B cell (primary cell): Measurements from ENCODE around the gene KCNQ5.

Source experiments
- EZH2 ChIP-seq: IDR thresholded peaks from 2 replicates; pipeline ENCODE4 v1.6.1; 2012; ENCODE audit warnings: borderline replicate concordance, low read depth, mild to moderate bottlenecking, moderate library complexity, low read length; ENCODE audit not compliant: insufficient read depth, poor library complexity, severe bottlenecking
- TF ChIP-seq, protein P1 (sequence below): fragments of 200-600 bp; IDR thresholded peaks from one replicate; pipeline ENCODE4 v1.8.0; 2022; ENCODE audit warnings: antibody characterized with exemption, mild to moderate bottlenecking

DNA sequence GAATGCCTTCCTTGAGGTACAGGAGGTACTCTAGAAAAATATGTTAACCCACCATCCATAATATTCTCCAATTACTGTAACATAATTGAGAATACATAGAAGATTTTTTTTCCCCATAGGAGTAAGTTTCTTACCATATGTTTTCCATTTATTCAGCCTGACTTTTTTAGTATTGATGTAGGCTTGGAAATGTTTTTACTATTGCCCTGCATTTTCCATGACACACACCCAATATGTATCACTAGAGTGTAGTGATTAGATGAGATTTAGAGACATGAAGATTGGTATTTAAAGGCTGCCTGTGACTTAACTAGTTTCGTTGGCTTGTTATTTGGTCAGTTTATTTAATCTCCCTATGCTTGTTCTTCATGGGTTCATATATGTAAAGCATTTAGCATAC is 39.5 kb downstream of the KCNQ5 start:
- TF ChIP-seq, protein P1, sequence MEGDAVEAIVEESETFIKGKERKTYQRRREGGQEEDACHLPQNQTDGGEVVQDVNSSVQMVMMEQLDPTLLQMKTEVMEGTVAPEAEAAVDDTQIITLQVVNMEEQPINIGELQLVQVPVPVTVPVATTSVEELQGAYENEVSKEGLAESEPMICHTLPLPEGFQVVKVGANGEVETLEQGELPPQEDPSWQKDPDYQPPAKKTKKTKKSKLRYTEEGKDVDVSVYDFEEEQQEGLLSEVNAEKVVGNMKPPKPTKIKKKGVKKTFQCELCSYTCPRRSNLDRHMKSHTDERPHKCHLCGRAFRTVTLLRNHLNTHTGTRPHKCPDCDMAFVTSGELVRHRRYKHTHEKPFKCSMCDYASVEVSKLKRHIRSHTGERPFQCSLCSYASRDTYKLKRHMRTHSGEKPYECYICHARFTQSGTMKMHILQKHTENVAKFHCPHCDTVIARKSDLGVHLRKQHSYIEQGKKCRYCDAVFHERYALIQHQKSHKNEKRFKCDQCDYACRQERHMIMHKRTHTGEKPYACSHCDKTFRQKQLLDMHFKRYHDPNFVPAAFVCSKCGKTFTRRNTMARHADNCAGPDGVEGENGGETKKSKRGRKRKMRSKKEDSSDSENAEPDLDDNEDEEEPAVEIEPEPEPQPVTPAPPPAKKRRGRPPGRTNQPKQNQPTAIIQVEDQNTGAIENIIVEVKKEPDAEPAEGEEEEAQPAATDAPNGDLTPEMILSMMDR, result no peak
- no peak for TF ChIP-seq EZH2
